Tibial artery (tissue), 4 donors: ENCODE data around the gene XPO5.

ENCODE experiments used
- DNase-seq, 2 donors: peaks; one replicate each; pipeline ENCODE4 v3.0.0-alpha.2; 2019
- H3K27ac ChIP-seq, 2 donors: fragments of 200-600 bp; sonication (generic) in 1 of 2; 1 replicate in 1 of 2; 2 replicates in 1 of 2; pipeline ENCODE4 v1.5.1; 2018 to 2019; ENCODE audit warnings: mild to moderate bottlenecking in 1 of 2
- H3K27me3 ChIP-seq, 2 donors: fragments of 200-600 bp; sonication (generic) in 1 of 2; one replicate each; pipeline versions ENCODE4 v1.5.1 to v1.6.0; 2016 to 2019
- H3K36me3 ChIP-seq, 3 donors: fragments of 200-600 bp; sonication (generic) in 2 of 3; one replicate each; pipeline ENCODE4 v1.5.1; 2016 to 2019; ENCODE audit warnings: mild to moderate bottlenecking in 2 of 3
- H3K4me1 ChIP-seq, 4 donors: fragments of 200-600 bp; sonication (generic) in 2 of 4; 1 replicate in 3 of 4; 2 replicates in 1 of 4; pipeline ENCODE4 v1.5.1; 2016 to 2019
- H3K4me3 ChIP-seq, 2 donors: fragments of 200-600 bp; sonication (generic) in 1 of 2; 1 replicate in 1 of 2; 2 replicates in 1 of 2; pipeline ENCODE4 v1.5.1; 2018 to 2019; ENCODE audit warnings: mild to moderate bottlenecking in 2 of 2
- H3K9me3 ChIP-seq, 3 donors: fragments of 200-600 bp; sonication (generic) in 1 of 3; one replicate each; pipeline ENCODE4 v1.5.1; 2016 to 2019
- intact Hi-C: fragments of 100-400 bp; cut with DNase I; formaldehyde crosslinking; loops from one replicate; pipeline ENCODE4 v1.15.0; 2023; ENCODE audit warnings: low total_unique reads
- TF ChIP-seq, protein P1 (sequence below), 2 experiments: fragments of 200-600 bp in 1 of 2; fragments of 450-650 bp in 1 of 2; IDR thresholded peaks; one replicate each; pipeline ENCODE4 v1.5.1; 2017 to 2019; ENCODE audit warnings: antibody characterized with exemption in 2 of 2, mild to moderate bottlenecking in 1 of 2, moderate library complexity in 1 of 2

XPO5 gene

DNA sequence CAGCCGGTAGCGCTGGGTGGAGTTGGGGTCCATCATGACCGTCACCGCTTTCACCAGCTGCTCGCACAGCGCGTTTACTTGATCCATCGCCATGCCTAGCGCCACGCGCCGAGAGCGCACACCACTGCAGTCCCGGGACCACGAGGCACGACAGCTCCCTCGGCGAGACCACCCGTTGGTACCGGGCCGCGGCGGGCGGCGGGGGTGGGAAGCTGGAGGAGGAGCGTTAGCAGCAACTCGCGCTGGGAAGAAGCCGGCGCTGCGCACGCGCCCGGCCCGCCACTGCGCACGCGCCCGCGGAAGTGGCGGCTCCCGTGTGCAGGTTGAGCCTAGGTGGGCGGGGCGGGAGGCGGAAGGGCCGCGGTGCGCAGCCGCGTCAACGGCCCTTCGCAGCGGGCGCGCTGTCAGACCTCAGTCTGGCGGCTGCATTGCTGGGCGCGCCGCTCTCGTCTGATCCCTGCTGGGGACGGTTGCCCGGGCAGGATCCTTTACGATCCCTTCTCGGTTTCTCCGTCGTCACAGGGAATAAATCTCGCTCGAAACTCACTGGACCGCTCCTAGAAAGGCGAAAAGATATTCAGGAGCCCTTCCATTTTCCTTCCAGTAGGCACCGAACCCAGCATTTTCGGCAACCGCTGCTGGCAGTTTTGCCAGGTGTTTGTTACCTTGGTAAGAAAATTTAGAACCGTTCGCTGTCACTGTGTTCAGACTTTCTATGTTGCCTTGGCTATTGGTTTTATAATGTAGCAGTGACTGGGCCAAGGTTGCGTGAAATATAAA is at the start of gene XPO5, which contains the start of gene POLH:
Gene XPO5 (minus strand): TSS at position 267 of the 780 bp plus-strand sequence. CDS start 174 bp downstream, at position 93.
Gene POLH (plus strand): TSS at position 414 of the 780 bp plus-strand sequence. CDS start 6,135 bp downstream, outside the sequence.
- DNase-seq, result peak; percentile 89 to 94
- intact Hi-C loops, result loop anchor here (5.0 kb wide), 1 partner anchor 64 kb away; the partner anchor contains the start of gene LRRC73
- peak within 1 kb of the TSS; percentile 90 to 91 for H3K4me3 ChIP-seq
- TF ChIP-seq, protein P1, sequence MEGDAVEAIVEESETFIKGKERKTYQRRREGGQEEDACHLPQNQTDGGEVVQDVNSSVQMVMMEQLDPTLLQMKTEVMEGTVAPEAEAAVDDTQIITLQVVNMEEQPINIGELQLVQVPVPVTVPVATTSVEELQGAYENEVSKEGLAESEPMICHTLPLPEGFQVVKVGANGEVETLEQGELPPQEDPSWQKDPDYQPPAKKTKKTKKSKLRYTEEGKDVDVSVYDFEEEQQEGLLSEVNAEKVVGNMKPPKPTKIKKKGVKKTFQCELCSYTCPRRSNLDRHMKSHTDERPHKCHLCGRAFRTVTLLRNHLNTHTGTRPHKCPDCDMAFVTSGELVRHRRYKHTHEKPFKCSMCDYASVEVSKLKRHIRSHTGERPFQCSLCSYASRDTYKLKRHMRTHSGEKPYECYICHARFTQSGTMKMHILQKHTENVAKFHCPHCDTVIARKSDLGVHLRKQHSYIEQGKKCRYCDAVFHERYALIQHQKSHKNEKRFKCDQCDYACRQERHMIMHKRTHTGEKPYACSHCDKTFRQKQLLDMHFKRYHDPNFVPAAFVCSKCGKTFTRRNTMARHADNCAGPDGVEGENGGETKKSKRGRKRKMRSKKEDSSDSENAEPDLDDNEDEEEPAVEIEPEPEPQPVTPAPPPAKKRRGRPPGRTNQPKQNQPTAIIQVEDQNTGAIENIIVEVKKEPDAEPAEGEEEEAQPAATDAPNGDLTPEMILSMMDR (IDR thresholded peaks at IDR 0.05), result no peak
- peaks cover 0 to 28% (median 18%) of the 10 kb centered on the region in 4 donors for H3K4me1 ChIP-seq
- H3K9me3 ChIP-seq, result no peaks in the 10 kb centered on the region
- H3K27ac ChIP-seq, result peak within 1 kb of the TSS; percentile 79 to 81
- peaks cover 1 to 22% (median 10%) of the 10 kb centered on the region in 3 donors for H3K36me3 ChIP-seq
- no peaks in the 10 kb centered on the region for H3K27me3 ChIP-seq

DNA sequence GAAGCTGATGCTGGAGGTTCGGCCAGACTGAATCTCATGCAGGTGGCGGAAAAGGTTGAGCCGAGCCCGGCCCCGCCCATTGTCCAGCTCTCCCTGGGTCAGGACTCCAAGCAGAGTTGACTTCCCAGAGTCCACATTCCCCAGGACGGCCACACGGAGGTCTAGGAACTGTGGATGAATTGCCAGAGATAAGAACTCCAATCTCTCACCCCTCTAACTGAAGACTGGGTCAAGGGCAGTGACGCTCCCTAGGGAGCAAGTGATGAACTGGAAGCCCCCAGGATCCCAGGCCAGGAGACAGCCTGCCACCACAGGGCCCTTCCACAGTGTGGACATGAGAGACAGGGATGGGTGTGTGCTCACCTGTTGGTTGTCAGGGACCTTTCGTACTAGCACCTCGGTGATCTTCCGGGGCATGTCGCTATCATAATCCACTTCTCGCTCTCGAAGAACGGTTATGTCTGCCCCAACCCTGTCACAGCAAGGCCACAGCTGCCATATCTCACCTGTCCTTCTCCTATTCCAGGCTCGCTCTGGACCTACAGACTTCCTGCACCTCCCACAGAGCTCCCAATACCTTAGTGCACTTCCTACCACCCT is 49.7 kb upstream of the XPO5 start:
- Histone ChIP-seq H3K4me1 (peaks cover 0 to 23% (median 20%) of the 10 kb centered on the region in 4 donors), H3K36me3 (peaks cover 52 to 61% (median 58%) of the 10 kb centered on the region in 3 donors), H3K9me3 (no peaks in the 10 kb centered on the region), H3K4me3 (no peak overlapping the region), H3K27ac (no peak overlapping the region), H3K27me3 (no peaks in the 10 kb centered on the region)
- DNase-seq, result no peak
- intact Hi-C loops, result no loop called here
- TF ChIP-seq, protein P1 (IDR thresholded peaks at IDR 0.05), result no peak

DNA sequence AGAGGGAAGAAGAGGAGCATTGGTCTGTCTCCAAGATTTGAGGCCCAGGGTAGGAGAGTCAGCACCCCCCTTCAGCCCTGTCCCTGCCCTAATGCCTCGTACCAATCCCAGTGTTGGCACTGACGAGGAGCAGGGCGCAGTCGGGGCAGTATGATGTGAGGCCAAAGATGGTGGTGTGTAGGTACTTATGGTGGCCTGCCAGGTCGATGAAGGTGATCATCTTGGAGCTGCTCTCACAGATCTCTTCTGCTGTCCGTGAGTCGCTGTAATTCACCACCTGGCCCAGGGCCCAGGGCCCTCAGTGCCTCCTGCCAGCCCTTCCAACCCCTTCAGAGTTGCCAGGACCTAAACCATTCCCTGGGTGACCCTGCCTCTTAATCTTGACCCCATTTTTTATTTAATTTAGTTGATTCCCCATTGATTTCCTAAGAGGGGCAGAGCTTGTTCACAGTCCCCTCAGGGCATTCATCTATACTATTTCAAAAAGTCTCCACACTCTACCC is 49.0 kb upstream of the XPO5 start:
- no peak overlapping the region for H3K27ac ChIP-seq
- peaks cover 0 to 19% (median 16%) of the 10 kb centered on the region in 4 donors for H3K4me1 ChIP-seq
- no peak for DNase-seq
- H3K9me3 ChIP-seq, result no peaks in the 10 kb centered on the region
- H3K4me3 ChIP-seq, result no peak overlapping the region
- TF ChIP-seq, protein P1 (IDR thresholded peaks at IDR 0.05), result no peak
- peaks cover 59 to 68% (median 65%) of the 10 kb centered on the region in 3 donors for H3K36me3 ChIP-seq
- intact Hi-C loops, result no loop called here
- H3K27me3 ChIP-seq, result no peaks in the 10 kb centered on the region

DNA sequence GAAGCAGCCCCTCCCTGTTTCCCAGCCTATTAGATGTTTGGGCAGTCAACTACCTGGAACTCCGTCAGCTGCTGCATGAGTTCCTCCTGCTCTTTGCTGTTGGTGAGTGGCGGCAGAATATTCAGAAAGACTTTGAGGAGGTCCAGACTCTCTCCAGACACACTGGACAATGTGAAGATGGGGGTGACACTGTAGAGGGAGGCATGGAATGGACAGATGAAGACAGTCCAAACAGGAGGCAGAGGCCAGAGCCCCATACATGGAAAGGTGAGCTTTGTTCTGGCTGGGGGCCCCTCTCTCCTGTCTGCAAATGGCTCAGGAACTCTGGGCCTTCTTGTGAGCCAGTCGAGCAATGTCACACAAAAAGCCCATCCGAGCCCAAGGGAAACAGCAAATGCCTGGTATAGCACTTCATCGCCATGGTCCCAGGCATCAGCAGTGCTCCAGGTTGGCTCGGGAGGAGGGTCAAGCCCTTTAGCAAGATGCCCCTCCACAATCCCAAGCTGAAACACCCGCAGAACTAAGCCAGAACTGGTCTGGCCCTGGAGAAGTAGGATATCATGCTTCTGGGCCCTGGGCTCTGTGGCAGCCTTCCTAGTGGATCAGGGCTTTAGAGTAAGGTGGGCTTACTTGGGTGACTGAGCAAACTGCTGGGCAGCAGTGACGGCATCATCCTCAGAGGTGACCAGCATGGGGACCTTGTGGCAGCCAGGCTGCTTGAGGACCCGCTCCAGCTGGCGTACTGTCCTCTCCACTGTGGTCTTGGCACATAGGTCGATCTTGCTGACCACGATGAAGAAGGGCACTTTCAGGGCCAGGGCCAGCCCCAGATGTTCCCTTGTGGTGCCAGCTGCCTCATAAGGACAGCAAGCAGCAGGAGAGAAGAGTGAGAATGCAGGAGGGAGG is 48.3 kb upstream of the XPO5 start:
- peaks cover 64 to 71% (median 70%) of the 10 kb centered on the region in 3 donors for H3K36me3 ChIP-seq
- H3K4me1 ChIP-seq, result peaks cover 0 to 19% (median 16%) of the 10 kb centered on the region in 4 donors
- intact Hi-C loops, result no loop called here
- H3K4me3 ChIP-seq, result no peak overlapping the region
- no peaks in the 10 kb centered on the region for H3K9me3 ChIP-seq
- no peak overlapping the region for H3K27ac ChIP-seq
- no peak for DNase-seq
- no peaks in the 10 kb centered on the region for H3K27me3 ChIP-seq
- TF ChIP-seq, protein P1 (IDR thresholded peaks at IDR 0.05), result no peak

DNA sequence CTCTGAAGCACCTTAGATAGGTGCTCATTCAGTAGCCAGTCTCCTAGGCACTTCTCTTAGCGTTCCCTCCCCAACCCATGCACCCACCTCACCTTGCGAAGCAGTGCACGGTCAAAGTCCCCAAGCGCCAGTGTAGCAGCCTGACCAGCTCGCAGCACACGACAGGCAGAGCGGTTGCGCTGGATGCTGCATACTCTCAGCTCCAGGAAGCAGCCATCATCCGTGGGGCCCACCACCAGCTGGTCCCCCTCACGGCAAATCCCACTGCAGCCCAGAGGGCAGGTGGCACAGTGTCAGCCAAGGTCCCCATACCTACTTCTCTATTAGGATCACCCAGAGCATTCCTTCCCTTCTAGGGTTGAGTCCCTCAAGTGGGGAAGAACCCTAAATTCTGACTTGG is 46.7 kb upstream of the XPO5 start:
- Histone ChIP-seq H3K4me1 (peaks cover 0 to 12% (median 9%) of the 10 kb centered on the region in 4 donors), H3K27ac (no peak overlapping the region), H3K4me3 (no peak overlapping the region), H3K36me3 (peaks cover 64 to 78% (median 71%) of the 10 kb centered on the region in 3 donors), H3K27me3 (no peaks in the 10 kb centered on the region), H3K9me3 (no peaks in the 10 kb centered on the region)
- intact Hi-C loops, result no loop called here
- TF ChIP-seq, protein P1 (IDR thresholded peaks at IDR 0.05), result no peak
- DNase-seq, result no peak
